HG03442 (cell line): ENCODE results near the gene SLC4A5.
"Not testable (repeated sequence)": the region's sequence is repeated elsewhere in the genome, so short reads cannot be mapped to it uniquely, and the experiment has no call there.

ENCODE experiments used
- ATAC-seq: cut with Tn5 transposase; IDR thresholded peaks from one replicate; pipeline ENCODE4 v1.9.1; 2021; ENCODE audit warnings: mild to moderate bottlenecking, moderate library complexity; ENCODE audit not compliant: unreplicated experiment

SLC4A5 gene

DNA sequence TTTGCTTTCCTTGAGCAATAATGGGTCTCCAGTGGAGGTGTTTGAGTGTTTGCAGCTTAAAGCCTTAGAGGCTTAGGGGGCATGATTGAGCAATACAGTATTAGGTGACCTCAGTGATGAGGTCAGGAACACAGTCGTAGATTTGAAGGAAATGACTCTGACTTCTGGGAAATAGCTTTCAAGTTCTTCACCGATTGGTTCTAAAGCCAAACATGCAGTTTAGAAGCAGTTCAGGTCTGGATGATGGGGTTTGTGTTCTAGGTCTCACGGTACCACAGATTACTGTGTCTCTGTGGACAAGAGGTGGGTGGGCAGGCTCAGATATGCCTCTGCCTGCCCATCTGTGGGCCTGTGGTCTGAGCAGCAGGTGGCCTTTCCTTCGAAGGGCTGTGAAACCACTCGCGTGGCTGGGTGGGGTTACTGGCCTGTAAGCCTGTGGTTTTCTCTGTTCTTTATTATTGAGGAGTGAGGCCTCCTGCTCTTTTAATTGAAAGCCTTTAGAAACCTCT, 137.0 kb downstream of the SLC4A5 start:
- peak; percentile 78 for ATAC-seq

DNA sequence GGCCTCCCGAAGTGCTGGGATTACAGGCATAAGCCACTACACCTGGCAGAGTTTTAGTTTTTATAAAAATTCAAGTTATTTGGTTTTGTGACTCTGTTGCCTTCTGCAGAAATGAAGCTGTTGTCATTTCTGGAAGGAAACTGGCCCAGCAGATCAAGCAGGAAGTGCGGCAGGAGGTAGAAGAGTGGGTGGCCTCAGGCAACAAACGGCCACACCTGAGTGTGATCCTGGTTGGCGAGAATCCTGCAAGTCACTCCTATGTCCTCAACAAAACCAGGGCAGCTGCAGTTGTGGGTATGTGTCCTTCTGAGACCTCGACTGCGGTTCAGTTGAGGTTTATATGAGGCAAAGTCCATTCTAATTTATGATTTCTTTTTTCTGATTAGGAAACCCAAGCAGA, 137.6 kb downstream of the SLC4A5 start:
- ATAC-seq = no peak

DNA sequence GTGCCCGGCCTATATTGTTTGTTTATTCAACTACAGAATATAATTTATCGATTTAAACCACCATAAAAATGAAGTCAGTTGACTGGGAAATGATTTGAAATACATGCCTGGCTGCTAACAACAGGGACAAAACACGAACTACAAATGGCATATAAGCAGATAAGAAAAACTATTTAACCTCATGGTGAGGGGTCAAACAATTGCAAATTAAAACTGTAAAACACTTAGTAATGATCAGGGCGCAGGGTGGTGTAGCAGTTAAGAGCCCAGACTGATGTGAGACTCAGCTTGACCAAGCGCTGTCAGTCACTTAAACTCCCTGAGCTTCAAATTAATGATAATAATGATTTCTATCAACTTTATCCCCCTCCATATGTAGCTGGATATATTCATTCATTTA, 138.1 kb downstream of the SLC4A5 start:
- ATAC-seq = no peak

DNA sequence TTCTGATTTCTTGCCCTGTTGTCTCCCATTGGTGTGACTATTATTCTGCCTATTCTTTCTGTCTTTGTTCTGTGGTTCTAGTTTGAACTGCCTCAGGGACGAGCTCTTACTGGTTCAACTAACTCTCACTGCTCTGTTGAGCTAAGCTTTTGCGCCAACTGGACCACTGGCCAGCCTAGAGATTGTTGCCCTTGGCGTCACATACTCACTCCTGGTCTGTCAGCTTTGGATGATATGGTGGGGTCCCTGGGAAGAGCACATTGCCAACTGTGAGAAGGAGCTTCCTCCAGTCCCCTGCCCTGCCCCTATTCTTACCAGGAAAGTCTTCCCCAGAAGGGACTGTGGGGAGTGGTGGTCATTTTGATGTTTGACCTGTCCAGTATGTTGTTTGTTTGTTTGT, 138.8 kb downstream of the SLC4A5 start:
- no peak for ATAC-seq

DNA sequence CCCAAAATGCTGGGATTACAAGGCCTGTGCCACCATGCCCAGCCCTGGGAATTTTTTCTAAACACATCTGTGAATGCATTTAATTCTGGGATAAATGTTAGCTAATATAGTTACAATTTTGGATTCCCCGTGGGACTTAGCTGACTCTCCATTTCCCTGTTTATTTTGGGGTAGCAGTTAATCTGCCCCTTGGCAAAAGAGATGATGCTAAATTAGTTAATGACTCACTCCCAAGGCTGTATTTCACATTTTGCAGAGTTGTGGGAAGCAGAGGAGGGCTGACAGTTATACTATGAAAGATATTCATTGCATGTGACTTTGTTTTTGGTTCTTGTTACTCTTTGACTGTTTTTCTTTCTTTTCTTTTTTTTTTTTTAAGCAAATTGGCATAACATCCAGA, 141.6 kb downstream of the SLC4A5 start:
- no peak for ATAC-seq

DNA sequence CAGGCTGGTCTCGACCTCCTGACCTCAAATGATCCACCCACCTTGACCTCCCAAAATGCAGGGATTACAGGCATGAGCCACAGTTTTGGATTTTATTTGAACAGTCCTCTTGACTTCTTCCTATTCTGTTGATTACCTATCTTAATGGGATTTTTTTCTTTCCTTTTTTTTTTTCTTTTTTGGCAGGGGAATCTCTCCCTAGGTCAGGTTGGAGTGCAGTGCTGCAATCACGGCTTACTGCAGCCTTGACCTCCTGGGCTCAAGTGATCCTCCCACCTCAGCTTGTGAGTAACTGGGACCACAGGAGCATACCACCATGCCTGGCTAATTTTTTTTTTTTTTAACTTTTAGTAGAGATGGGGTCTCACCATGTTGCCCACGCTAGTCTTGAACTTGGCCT, 142.0 kb downstream of the SLC4A5 start:
- ATAC-seq = no peak

DNA sequence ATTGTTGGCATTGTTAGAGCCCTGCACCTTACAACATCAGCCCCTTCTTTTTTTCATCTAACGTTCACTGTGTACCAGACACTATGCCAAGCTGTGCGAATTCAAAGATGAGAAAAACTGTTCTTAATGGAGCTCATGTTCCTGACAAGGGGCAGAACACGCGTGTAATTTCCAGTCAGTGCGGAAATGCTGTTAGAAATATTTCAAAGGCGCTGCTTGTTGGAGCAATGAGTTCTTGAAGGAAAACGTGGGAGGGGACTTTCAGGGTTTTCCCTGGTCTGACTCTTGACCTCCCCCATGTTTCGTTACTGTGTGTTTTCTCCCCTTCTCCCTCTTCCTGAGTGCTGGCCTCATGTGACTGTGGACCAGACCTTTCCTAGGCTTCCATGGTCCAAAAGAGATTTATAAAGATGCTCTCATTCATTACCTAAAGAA, 143.3 kb downstream of the SLC4A5 start:
- ATAC-seq = no peak

DNA sequence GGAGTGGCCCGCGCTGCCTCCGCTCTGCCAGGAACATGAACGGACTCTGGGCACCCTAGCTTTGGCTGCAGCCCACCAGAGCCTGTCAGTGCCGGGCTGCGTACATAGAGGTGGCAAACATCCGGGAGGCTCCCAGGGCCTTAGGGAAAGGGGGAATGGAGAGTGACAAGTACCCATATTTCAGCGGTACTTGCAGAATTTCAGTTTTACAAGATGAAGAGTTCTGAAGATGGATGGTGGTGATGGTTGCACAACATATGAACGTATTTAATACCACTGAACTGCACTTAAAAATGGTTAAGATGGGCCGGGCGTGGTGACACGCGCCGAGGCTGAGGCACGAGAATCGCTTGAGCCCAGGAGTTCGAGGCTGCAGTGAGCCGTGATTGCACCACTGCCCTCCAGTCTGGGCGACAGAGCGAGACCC, 143.9 kb downstream of the SLC4A5 start:
- no peak for ATAC-seq

DNA sequence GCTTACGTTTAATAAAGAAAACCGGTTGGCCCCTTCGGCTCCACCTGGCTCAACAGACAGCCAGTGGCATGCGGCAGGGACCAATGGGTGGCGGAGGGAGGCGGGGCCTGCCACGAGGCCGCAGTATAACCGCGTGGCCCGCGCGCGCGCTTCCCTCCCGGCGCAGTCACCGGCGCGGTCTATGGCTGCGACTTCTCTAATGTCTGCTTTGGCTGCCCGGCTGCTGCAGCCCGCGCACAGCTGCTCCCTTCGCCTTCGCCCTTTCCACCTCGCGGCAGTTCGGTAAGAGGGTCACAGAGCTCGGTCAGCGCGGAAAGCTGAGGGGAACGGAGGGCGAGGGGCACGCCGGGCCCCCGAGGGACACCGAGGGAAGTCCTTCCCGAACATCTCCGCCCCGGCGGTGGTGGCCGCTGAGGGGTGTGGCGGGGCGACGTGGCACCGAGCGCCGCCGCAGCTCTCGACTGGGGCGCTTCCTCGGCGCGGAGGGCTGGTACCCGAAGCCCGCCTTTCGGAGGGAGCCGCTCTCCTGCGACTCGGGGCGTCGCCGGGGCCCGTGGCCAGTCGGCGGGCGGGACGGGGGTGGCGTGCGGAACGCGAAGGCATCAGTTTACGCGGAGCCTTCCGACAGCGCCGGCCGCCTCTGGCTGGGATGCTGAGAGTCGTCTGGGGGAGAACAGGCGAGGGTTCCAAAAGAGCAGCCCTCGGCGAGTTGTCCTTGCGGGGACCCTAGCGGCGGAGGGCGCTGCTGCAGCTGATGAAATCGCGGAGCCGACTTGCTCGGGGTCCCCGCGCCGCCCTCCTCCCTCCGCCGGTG, 144.5 kb downstream of the SLC4A5 start, which contains the start of gene MTHFD2:
TSS of gene MTHFD2 (plus strand) at position 155 of the 814 bp plus-strand sequence. CDS start at position 182, 27 bp downstream.
- ATAC-seq = peak; percentile 90

DNA sequence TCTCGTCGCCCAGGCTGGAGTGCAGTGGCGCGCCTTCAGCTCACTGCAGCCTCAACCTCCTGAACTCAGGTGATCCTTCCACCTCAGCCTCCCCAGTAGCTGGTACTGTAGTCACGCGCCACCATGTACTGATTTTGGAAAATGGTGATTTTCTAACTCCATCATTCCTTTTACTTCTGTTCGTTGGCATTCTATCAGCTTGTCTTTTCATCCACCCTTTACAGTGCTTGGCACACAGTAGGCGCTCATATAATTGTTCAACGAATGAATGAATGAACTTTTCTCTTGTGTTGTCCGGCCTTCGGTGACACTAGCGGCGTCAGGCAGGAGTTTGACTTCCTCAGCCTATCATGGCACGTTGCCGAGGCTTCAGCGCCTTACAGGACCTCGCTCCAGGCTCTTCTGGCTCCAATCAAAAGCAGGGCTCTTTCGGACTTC, 145.2 kb downstream of the SLC4A5 start:
- ATAC-seq = no peak

DNA sequence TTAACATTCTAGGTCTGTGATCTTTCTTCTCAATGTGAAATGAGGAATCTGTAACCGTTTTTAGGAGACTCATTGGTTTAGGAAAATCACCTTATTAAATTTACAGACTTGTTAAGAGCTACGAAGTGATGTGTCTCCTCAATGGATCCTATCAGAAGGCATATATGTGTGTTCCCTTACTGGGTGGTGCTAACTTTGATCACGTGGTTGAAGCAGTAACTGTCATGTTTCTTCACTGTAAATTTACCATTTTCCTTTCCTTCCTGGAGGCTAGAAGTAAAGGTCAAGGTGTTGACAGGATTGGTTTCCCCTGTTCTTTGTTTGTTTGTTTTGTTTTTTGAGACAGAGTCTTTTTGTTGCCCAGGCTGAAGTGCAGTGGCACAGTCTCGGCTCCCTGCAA, 146.2 kb downstream of the SLC4A5 start:
- ATAC-seq = no peak

DNA sequence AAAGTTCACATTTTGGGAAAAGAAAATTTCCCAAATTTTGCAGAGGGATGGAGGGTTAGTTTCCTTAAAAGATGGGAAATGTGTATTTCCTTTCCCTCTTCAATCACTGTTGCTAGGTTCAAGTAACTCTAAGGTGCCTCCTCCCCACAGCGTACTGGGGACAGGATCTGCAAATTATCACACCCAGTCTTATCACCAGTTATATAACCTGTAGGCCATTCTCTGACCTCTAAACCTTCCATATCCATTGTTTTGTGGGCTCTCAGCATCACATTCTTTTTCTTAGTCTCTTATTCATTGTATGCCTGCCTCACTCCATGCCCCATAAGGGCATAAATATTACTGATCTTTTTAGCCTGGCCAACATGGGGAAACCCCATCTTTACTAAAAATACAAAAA, 148.4 kb downstream of the SLC4A5 start:
- ATAC-seq = no peak

DNA sequence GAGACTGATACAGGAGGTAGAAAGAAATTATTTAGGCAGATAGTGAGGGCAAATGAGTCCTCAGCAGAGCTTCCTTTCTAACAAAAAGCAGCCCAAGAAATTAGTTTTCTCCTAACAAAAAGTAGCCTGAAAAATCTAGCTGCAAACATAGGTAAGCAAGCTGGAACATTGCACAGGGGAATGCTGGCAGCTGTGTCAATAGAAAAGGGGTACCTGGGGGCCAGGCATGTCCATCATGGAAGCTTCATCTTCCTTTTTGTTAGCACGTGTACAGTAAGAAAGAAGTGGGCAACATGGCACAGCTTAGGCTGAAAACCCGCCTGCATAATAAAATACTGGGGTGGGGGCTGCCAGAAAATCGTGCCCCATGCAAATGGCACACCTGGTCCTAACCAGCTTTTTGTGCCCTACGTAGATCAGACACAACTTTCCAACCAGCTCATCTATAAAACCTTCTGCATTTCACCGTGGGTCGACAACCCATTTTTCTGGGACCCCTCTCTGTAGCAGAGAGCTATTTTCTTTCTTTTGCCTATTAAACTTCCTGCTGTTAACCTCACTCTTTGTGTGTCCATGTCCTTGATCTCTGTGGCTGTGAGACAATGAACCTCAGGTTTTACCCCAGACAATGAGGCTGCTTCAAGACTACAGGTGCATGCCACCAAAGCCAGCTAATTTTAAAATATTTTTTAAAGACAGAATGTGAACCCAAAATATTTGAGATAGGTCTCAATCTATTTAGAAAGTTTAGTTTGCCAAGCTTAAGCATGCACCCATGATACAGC, 151.4 kb downstream of the SLC4A5 start:
- no peak for ATAC-seq

DNA sequence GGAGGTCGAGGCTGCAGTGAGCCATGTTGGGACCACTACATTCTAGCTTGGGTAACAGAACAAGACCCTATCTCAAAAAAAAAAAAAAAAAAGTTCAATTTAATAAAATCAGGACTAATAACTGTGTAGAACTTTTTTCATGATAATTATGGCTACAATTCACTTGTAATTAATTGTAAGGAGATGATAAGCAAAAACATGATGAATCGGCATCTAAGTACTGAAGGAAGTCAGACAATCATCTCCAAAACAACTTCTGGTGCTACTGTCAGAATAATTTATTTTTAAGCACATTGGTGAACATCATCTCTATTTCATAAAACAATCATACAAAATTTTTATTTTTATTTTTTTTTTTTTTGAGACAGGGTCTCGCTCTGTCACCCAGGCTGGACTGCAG, 154.5 kb downstream of the SLC4A5 start:
- no peak for ATAC-seq

DNA sequence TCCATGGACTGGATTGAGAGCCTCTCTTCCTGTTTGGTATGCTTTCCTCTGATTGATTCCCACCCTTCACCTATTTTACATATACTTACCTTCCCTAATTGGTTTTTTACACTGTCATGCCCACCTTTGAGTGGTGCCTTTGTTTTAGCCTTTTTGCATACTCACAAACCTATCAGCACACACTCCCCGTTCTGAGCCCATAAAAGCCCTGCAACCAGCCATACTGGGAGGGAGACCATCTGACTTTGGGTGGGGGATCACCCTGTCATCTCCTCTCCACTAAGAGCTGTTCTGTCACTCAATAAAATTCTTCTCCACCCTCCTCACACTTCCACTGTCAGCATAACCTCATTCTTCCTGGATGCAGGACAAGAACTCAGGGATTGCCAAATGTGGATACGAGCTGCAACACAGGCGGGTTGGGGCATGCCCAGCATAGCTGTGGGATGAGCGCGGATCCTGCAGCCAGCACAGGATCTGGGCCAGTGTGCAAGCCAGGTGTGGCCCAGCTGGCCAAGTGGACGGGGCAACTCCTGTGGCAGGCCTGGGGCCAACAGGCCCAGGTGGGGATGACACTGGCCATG, 155.1 kb downstream of the SLC4A5 start:
- no peak for ATAC-seq

DNA sequence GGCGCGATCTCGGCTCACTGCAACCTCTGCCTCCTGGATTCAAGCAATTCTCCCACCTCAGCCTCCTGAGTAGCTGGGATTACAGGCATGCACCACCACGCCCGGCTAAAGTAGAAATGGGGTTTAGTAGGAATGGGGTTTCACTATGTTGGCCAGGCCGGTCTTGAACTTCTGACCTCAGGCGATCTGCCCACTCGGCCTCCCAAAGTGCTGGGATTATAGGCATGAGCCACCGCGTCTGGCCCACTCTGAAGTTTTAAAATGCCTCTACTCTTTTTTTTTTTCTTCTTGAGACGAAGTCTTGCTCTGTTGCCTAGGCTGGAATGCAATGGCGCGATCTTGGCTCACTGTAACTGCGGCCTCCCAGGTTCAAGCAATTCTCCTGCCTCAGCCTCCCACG, 156.5 kb downstream of the SLC4A5 start:
- ATAC-seq = not testable (repeated sequence)

DNA sequence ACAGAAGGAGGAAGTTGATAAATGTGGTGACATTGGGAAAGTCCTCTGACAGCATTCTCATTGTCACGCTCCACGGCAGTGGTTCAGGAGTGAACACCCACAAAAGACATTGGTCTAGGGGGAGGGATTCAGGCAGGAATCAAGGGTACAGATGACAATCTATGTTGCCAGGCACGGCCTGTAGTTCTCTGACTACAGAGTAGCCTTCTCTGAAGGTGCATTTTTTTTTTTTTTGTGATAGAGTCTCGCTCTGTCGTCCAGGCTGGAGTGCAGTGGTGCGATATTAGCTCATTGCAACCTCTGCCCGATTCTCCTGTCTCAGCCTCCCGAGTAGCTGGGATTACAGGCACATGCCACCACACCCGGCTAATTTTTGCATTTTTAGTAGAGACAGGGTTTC, 157.2 kb downstream of the SLC4A5 start:
- peak; percentile 68 for ATAC-seq

DNA sequence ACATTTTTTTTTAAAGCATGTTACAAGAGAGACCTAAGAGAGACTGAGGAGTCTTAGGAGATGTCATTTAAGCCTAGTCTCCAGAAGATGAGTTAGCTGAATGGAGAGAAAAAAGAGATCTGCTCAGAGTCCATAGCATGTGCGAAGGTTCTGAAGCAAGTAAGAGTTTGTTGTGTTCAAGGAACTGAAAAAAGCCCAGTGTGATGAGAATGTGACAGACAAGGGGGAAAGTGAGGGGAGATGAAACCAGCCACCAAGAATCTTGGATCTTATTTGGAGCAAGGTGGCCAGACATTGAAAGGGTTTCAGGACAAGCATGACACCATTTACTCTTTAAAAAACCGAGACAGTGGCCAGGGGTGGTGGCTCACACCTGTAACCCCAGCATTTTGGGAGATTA, 159.3 kb downstream of the SLC4A5 start:
- no peak for ATAC-seq

DNA sequence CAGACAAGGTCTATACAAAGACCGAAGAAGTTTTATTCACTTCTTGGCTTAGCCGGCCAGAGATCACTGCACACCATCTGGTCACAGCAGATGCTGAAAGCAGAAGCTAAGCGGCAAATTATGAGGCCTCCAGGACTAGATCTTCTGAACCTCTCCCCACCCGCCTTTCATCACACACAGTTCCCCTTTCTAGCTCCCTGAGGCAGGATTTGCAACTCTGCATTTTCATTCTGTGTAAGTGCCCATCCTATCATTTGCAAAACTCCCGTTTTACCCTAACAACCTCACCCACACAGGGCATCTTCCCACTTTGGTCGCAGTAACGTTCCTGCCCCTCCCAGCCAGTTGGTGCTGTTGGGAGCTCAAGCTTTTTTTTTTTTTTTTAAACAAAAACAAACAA, 161.5 kb downstream of the SLC4A5 start:
- ATAC-seq = peak; percentile 24

DNA sequence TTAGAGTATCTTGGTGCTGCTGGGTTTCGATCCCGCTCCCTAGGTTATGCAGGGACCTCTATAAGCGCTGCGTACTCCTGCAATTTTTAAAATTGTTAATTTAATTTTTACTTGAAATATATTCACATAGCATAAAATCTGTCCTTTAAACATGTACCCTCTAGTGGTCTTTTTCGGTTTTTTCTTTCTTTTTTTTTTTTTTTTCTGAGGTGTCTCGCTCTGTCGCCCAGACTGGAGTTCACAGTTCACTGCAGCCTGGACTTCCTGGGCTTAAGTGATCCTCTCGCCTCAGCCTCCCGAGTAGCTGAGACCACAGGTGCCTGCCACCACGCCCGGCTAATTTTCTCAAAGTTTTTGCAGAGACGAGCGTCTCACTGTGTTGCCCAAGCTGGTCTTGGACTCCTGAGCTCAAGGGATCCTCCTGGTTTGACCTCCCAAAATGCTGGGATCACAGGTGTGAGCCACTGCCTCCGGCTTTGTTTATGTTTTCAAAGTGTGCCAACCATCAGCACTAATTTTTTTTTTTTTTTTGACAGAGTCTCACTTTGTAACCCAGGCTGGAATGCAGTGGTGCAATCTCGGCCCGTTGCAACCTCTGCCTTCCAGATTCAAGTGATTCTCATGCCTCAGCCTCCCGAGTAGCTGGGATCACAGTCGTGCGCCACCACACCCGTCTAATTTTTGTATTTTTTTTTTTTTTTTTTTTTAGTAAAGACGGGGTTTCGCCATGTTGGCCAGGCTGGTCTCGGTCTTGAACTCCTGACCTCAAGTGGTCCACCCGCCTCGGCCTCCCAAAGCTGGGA, 164.0 kb downstream of the SLC4A5 start:
- ATAC-seq = peak; percentile 9
